NAMALWA (cell line): ENCODE measurements around the gene SLC7A4.
"Not testable (repeated sequence)": the region's sequence is repeated elsewhere in the genome, so short reads cannot be mapped to it uniquely, and the experiment has no call there.

Source experiments
- DNase-seq: peaks from one replicate; pipeline ENCODE4 v3.0.0-alpha.2; 2015; ENCODE audit warnings: low spot score

The SLC7A4 gene

GRCh38 chr22:21064917-21065864, 32.8 kb upstream of the SLC7A4 start:
- no peak for DNase-seq

GRCh38 chr22:21064425-21064824, 32.1 kb upstream of the SLC7A4 start:
- DNase-seq, result not testable (repeated sequence)

- DNase-seq, result not testable (repeated sequence)
Observed at GRCh38 chr22:21061660-21062321, 29.4 kb upstream of the SLC7A4 start.

DNA sequence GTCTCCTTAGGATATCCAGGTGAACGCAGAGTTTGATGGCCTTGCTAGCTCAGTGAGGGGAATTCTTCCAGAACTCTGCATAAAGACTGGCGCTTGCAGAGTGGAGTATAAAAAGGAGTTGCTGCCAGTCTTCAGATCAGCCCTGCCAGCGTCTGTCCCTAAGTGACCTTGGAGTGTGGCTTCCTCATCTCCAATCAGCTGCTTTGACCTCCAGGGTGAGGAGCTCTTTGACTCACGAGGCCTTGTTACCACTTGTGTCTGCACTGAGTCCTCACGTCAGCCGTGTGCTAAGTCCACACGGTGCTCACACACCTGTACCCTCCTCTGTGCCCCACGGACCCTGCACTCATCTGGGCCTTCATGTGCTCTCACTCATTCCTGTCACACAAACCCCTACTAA, 28.0 kb upstream of the SLC7A4 start:
- DNase-seq, result not testable (repeated sequence)

DNA sequence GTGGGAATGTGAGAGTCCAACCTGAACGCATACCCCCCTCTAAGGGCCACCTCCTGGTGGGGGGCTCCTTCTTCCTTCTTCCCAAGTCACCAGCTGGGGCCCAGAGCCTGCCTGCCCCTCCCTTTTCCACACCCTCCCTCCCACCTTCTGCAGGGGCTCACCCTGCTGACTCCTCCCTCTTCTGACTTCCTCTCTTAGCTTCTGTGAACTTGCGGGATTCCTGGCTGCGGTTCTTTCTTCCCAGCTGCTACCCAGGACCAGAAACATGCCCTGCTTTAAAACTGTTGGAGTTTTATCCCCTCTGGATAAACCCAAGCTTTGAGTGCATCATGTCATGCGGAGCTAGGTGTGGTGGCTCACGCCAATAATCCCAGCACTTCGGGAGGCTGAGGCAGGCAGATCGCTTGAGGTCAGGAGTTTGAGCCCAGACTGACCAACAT, 23.5 kb upstream of the SLC7A4 start:
- no peak for DNase-seq

DNA sequence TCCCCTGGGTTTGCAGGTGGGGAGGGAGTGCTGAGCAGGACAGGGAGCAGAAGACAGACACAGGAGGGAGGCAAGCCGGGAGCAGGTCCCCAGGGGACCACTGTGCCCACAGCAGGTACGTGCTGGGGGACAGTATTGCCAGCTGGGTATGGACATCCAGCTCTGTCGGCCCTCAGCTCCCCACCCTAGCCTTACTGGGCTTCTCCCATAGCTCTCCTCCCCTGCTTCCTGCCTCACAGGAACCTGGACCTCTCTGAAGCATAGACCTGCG, 23.1 kb upstream of the SLC7A4 start:
- no peak for DNase-seq

GRCh38 chr22:21054714-21055563, 22.6 kb upstream of the SLC7A4 start:
- no peak for DNase-seq

DNA sequence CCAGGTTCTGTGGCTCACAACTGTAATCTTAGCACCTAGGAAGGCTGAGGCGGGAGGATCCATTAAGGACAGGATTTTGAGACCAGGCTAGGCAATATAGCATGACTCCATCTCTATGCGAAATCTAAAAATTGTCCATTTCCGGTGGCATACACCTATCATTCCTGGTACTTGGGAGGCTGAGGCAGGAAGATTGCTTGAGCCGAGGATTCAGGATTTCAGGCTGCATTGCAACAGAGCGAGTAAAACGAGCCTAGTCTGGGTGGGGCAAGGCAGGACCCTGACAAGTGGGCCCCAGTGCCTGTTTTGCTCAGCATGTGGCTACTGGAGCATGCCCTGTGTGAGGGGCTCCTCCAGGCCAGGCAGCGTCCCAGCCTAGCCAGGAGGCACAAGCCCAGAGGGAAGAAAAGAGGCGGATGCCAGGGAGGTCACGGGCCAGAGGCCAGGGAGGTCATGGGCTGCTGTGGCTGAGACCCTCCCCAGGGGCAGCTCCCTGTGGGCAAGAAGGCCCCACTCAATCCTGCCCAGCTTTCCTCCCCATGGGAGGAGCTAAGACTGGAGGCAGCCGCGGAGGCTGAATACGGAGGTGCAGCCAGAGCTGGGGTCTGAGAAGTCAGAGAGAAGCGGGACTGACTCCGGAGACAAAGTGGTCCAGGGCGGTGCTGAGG, 21.8 kb upstream of the SLC7A4 start:
- no peak for DNase-seq

DNA sequence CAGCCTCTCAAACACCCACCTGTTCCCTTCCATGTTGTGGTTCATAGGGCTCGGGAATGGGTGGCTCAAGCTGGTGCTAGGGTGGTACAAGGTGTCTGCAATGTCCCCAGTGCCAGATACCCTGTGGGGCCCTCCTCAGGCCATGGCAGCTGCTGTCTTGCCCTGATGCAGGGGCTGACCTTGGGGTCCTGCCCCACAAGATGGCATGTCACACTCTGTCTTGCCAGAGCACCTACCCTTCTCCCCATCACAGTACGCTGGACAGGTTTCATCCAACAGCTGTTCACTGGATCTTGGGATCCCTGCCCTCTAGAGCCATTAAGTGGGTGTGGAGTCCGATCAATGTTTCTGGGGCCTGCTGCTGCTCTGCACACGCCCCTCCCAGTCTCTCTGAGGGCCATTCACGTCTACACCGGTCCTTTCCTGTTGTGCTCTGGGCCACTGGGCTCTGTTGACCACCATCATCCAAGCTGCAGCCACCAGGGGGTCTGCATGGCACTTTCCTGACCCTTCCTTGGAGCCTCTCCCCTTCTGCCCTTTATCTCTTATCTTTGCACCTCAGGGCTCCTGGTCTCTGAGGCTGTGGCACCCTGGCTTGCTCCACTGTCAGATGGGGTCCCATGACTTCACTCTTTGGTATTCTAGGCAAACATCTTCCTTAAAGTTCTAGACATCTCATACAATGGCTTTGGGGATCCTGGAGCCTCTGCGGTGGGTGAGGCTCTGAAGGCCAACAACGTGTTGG, 20.5 kb upstream of the SLC7A4 start:
- no peak for DNase-seq

DNA sequence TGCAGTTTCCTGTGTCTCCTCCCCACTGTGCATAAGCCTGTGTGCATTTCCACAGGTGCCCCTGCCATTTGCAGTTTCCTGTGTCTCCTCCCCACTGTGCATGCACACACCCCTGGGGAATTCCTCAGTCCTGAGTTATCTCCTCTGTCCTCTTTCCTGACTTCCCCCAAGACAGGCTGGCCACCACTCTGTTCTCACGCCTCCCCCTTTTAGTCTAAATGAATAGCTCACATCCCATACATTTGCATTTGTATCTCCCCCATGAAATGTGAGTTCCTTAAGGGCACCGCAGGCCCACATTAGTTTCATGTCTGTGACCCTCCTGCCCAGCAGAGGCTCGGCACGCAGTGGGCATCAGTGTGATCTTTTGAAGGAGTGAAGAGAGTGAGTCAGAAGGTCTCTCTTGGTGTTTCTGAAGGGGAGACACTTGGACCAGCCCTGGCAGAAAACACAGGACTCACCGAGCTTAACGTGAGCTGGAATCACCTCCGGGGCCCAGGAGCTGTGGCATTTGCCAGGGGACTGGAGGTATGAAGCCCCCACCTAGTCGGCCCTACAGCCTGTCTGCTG, 19.6 kb upstream of the SLC7A4 start:
- no peak for DNase-seq

DNA sequence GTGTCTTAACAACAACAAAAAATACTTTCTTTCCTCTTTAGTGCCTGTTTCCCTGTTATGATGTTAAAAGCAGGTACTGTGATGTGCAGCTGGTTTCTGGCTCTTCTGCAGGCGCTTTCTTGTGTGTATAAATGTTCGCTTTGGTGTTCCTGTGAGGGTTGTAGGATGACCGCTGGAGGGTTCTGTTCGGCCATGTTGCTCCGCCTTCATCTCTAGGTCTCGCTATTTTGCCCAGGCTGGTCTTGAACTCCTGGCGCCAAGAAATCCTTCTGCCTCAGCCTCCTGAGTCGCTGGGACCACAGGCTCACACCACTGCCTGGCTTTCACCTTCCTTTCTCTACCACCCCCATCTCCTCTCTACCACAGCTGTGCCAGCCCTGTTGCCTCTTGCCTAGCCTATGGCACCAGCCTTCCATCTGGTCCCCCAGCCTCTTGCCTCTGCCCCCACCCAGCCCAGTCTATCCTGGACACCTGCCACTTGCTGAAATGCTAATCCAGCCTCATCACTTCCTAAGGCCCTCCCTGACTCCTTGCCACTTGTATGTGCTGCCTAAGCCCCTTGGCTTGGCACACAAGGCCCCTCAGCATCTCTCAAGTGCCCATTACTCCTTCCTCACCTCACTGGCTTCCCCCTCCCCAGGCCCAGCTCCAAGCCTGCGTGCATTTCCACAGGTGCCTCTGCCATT, 18.9 kb upstream of the SLC7A4 start:
- no peak for DNase-seq

DNA sequence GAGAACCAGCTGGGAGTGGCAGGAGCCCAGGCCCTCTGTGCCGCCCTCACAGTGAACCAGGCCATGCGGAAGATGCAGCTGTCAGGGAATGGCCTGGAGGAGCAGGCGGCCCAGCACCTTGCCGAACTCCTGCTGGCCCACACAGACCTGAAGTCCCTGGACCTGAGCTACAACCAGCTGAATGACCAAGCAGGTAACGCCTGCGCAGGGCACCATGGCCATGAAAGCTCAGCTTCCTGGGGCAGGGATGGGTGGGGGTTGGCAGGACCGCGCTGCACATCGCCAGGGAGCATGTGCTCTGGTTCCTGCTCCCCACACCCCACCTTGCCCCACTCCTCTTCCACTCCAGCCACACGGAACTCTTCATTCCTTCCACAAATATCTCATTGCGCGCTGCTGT, 16.6 kb upstream of the SLC7A4 start:
- not testable (repeated sequence) for DNase-seq

- DNase-seq, result not testable (repeated sequence)
Observed at GRCh38 chr22:21048448-21048847, 16.1 kb upstream of the SLC7A4 start.

GRCh38 chr22:21047730-21048129, 15.4 kb upstream of the SLC7A4 start:
- no peak for DNase-seq

DNA sequence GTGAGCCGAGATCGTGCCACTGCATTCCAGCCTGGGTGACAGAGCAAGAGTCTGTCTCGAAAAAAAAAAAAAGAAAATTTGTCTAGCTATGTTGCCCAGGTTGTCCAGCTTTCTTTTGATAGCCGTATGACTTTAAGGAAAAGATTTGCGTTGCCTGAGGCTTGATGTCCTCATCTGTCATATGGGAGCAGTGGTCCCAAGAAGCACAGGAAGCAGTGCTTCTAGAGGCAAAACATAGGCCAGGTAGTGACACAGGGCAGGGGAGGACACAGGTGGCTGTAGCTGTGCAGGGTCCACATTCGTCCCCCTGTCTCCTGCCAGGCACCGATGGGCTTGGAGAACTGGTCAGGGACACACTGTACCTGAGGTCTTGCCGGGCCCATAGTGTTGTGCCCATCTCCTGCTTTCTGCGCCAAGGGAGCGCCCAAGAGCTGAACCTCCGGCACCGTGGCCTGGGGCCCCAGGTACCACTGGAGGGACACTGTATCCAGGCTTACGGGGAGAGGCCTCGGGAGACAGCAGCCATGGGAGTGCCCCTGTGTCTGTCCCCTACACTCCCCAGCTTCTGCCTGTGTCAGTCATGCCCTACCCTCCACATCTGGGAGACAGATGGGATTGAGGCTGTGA, 14.8 kb upstream of the SLC7A4 start:
- no peak for DNase-seq

DNA sequence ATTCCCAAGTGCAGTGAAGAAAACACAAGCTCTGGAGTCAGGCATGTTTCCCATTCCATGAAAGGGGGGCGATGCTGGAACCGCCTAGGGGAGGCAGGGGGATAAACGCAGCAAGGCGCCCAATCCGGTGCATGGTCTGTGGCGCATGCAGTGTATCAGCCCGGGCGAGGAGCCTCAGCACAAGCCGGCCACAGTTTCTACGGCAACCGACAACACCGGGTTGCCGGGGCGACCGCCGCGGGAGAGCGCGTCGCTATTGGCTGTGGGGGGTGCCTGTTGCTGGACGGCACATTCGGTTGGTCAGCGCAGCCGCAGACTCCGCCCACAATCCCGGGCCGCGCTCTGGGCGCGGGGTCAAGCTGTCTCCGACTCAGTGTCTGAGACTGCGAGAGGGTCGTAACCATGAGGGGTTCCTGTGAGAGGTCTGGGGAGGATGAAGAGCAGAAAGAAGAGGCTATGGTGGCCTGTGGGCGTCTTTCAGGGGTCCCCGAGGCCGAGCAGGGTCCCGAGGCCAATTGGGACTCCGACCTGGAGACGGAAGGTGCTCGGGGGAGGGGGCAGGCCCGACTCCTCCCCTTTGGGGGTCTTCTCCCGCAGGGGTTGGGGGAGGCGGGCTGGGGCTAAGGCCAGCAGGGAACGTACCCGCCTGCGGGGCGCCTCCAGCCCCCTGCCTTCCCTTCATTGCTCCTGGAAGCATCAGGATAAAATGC, 13.4 kb upstream of the SLC7A4 start, which contains the start of gene LRRC74B:
TSS of gene LRRC74B (plus strand) at position 362 of the 710 bp plus-strand sequence. CDS start at position 403, 41 bp downstream.
- peak; percentile 77 for DNase-seq

GRCh38 chr22:21044931-21045584, 12.7 kb upstream of the SLC7A4 start:
- no peak for DNase-seq

DNA sequence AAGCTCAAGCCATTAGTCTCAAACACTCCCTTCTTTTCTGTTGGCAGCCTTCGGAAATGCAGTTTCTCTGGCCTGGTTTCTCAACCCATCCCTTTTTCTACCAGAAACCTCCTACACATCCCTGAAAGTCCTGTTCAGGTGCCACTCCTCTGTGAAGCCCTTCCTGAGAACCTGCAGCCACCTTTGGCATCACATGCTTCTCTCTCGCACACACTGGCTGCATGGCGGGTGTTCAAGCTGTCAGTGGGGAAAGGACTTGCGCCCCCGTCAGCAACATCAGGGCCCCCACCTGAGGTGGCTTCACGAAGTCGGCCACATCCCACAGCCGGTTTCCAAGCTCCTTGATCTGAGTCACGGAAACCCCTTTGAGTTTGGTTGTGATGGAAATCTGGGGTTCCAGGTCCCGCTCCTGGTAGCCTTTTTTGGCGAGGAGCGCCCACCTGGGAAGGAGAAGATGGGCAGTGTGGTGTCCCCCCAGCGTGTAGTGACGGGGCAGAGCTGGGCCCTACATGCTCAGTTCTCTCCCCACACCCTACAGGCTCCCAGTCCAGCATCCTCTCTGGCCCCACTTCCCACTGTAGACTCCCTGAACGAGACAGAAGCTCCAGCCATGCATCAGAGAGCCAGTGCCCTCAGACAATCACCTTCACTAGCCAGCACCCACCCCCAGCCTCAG, 11.6 kb upstream of the SLC7A4 start:
- DNase-seq, result no peak
